NCI-H2107 treated with DMSO at 0.1 percent for 48 hours (cell line): ENCODE measurements around the gene SSBP3.

Source experiments
- DNase-seq: peaks from one replicate; lab custom pipeline; 2025; ENCODE audit not compliant: unreplicated experiment; lab: John Stamatoyannopoulos, UW

Gene SSBP3

DNA sequence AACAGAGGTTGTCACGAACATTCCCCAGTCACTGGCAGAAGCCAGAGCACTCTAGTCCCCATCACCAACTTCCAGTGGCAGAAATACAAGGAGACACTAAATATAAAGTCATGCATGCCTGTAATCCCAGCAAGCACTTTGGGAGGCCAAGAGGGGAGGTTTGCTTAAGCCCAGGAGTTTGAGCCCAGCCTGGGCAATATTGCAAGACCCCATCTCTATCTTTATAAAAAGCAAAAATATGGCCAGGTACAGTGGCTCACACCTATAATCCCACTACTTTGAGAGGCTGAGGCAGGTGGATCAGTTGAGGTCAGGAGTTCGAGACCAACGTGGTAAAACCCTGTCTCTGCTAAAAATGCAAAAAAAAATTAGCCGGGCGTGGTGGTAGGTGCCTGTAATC, 212.7 kb downstream of the SSBP3 start:
- DNase-seq, result no peak

DNA sequence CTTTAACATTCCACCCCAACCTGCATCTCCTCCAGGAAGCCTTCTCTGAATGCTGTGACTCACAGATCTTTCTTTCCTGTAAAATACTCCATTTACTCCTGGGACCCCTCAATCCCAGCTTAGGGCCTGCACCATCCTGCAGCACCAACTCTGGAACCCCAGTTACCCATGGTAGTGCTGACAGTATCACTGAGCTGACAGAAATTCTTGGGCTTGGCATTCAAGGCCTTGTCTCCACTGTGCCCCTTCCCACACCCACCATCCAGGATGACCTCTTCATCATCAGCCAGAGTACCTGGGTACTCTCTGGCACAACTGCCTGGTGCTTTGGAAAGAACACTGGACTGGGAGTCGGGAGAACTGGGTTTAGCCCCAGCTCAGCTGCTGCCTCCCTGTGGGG, 214.7 kb downstream of the SSBP3 start:
- no peak for DNase-seq

DNA sequence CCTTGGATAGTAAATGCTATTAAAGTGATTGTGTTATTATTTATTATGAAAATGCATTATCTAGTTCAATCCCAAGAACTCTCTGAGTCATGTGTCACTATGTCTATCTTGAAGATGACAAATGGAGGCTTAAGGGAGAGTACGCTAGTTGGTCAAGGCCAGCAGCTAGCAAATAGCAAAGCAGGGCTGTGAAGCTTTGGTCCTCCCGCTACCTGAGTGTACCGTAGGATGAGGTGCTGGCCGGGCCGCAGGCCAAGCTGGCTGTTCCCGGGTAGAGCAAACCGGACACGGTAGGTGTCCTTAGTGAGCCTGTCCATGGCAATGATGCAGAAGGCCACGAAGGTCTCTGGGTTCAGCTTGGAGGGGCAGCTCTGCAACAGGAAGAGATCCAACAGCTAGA, 215.7 kb downstream of the SSBP3 start:
- DNase-seq, result no peak

DNA sequence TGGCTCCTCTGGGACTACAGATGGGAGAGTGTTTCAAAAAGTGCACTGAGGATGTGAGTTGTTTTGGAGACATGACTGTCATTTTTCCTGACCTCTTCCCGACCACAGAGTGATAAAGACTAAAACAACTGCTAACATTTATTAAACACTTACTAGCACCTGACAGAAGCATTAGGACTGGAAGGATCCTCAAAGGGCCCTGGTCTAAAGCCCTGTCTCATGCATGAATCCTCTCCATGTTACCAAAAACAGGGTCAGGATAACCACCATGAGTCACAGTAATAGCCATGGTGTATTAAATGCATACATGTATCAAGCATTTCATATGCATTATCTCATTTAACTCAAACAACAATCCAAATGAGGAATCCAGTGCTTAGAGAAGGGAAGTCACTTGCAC, 217.9 kb downstream of the SSBP3 start:
- DNase-seq, result no peak

DNA sequence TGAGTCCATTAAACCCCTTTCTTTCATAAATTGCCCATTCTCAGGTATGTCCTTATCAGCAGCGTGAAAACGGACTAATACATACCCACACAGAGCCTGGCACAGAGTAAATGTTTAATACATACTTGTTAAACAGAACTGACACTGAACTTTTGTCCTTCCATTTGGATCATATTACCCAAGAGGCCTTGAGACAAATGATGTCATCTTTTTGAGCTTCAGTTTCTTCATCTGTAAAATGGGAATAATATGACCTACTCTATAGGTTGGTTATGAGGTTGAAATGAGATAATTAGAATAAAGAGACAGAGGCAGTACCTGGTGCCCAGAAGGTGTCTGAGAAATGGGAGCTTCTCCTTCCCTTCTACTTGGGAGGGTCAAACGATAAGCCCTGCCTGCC, 220.1 kb downstream of the SSBP3 start:
- DNase-seq, result no peak

DNA sequence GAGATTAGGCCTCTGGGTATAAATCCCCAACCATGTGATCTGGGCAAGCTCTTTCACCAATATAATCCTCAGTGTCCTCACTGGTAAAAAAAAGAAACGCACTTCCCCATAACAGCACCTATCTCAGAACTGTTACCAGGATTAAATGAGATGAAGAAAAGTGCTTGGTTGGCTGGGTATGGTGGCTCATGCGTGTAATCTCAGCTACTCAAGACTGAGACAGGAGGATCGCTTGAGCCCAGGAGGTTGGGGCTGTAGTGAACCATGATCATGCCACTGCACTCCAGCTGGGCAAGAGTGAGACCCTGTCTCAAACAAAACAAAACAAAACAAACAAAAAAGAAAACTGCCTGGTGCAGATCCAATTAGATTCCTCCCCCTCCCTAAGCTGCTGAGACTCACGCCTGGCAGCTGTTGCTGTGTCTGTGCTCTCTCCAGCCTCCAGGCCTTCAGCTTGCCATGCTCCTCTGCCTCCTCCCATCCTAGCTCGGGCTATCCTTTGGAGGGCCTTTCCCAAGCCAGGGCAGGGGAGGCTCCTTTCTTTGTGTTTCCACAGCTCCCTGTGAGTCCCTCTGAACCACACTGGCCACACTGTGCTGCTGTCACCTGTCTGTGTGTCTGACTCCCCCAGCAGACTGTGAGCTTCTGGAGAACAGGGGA, 225.4 kb downstream of the SSBP3 start:
- DNase-seq, result no peak

DNA sequence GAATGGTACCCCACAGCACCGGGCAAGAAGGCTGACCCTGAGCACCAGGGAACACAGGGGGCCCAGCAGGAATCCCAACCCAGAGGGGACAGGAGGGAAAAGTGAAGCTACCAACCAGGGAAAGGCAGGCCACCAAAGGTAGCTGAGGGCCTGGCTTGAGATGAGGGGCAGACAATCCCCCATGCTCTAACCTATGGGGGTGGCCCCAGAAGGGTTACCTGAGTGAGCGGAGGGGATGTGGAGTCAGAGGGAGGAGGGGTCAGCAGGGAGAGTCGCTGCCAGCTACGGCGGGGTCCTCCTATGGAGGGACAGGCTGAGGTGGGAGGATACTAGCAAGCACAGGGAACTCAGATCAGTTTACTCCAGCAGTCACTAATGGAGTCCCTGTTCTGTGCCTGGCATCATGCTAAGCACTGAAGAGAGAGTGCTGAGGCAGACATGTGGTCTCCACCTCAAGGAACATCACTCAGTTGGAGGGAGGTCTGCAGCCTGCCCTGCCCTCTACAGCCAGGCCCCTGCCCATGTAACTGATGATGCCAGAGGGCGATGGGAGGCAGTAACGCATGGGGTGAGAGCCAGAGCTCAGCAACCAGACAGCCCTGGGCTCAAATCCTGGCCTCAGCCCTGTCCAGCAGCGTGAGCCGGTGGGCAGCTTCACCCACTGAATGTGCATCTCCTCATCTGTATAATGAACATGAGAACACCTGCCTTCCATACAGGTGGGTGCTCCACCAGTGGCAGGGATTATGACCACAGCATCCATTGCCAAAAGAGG, 227.7 kb downstream of the SSBP3 start:
- DNase-seq, result no peak

DNA sequence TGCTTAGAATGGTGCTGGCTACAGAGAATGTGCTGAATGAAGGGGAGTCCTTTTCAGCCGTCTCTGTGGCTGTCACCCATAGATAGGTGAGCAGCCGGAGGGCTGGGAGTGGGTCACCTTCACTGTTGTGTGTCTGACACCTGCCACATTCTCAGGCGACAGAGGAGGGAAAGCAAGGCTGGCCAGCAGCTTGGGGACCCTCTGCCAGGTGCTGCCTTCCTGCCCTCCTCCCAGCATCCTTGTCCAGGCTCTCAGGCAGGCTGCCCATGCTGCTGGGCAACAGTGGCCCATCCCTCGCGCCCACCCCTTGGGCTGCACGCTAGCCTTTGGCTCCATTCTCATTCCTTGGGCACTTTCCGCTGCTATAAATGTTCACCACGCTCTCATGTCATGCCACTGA, 228.5 kb downstream of the SSBP3 start:
- no peak for DNase-seq

DNA sequence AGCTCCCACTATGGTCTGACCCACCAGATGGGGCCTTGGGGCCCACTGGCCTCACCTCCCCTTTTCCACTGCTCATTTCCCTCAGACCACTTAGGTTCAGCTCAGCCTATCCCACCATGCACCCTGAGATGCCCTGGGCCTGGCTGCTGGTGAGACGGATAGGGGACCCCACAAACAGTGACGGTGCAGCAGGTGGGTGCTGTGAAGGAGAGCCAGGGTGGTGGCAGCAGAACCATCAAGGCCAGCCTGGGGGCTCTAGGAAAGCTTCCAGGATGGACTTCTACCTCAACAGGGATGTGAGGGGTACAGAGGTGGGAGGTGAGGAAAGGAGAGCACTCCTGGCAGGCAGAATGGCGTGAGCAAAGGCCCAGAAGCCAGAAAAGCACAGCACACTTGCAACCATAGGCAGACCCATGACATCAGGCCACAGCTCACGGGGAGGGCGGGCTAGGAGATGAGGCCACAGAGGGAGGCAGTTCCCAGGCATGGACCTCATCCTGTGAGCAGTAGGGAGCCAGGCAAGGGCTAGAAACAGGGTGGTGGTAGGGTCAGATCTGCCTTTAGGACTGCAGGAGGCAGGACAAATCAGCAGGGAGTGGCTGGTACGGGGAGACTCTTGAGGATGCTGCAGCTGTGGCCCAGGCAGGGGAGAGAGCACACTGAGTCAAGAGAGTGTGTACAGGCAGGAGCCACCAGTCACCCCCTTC, 229.4 kb downstream of the SSBP3 start:
- no peak for DNase-seq
